ENCODE data around the gene SLC10A7. TPM values are rescaled to one million over a fixed set of nuclear protein-coding genes. Genes with fewer than 3 reads are reported as not detected.

The SLC10A7 gene
- total and polyA plus RNA-seq, 2 donors from 2014 or later, result 1.9 to 15.1 TPM

DNA sequence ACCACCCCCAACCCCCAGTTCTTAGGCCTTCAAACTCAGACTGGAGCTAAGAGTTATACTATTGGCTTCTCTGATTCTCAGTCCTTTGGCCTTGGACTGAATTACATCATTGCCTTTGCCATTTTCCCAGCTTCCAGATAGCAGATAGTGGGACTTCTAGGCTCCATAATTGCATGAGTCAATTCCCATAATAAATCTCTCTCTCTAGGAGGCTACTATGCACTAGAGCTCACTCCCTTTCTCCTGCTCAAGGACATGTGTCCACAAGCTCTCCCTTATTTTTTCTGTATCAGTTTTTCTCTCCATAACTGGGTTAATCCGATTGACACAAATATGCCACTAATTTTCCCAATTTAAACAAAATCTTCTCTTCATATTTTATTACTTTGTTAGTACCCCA is 204.0 kb downstream of the SLC10A7 start:
- no peak for FAIRE-seq
- TF ChIP-seq, protein P1, sequence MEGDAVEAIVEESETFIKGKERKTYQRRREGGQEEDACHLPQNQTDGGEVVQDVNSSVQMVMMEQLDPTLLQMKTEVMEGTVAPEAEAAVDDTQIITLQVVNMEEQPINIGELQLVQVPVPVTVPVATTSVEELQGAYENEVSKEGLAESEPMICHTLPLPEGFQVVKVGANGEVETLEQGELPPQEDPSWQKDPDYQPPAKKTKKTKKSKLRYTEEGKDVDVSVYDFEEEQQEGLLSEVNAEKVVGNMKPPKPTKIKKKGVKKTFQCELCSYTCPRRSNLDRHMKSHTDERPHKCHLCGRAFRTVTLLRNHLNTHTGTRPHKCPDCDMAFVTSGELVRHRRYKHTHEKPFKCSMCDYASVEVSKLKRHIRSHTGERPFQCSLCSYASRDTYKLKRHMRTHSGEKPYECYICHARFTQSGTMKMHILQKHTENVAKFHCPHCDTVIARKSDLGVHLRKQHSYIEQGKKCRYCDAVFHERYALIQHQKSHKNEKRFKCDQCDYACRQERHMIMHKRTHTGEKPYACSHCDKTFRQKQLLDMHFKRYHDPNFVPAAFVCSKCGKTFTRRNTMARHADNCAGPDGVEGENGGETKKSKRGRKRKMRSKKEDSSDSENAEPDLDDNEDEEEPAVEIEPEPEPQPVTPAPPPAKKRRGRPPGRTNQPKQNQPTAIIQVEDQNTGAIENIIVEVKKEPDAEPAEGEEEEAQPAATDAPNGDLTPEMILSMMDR (IDR thresholded peaks at IDR 0.05; ENCODE audit: borderline replicate concordance, extremely low read depth, insufficient read depth), result no peak
- no peak overlapping the region for H3K27ac ChIP-seq (ENCODE audit: low read depth in 2 of 2, low read length in 2 of 2)

DNA sequence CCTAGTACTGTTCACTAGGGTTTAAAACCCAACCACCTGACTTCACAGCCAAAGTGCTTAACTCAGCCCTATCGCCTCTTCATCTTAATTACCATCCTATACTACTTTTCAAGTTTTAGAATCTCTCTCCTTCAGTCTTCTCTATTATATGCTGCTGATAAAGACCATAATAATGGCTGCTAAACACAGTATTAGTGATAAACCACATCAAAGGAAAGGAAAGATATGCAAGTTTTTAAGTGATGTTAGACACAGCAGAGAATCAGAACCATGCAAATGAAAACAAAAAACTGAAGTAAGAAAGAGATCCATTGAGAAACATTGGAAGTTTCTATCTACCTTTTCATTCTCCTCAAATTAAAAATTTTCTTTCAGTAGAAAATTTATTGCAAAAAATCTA is 206.6 kb downstream of the SLC10A7 start:
- Histone ChIP-seq H3K36me3 (ENCODE audit: control insufficient read depth in 2 of 3, insufficient read depth in 3 of 3, low read length in 3 of 3) (no peaks in the 10 kb centered on the region), H3K27ac (ENCODE audit: low read depth in 2 of 2, low read length in 2 of 2) (no peak overlapping the region), H3K9me3 (ENCODE audit: control insufficient read depth in 2 of 3, insufficient read depth in 1 of 3, low read length in 3 of 3) (no peaks in the 10 kb centered on the region), H3K4me1 (ENCODE audit: control insufficient read depth in 2 of 3, insufficient read depth in 2 of 3, low read depth in 1 of 3, low read length in 3 of 3) (no peaks in the 10 kb centered on the region), H3K9ac (ENCODE audit: low read length in 3 of 3) (no peak overlapping the region), H3K4me3 (ENCODE audit: low read length in 3 of 3) (no peak overlapping the region), H3K27me3 (ENCODE audit: control insufficient read depth, insufficient read depth, low read length) (no peaks in the 10 kb centered on the region)
- FAIRE-seq, result no peak
- TF ChIP-seq, protein P1 (IDR thresholded peaks at IDR 0.05; ENCODE audit: borderline replicate concordance, extremely low read depth, insufficient read depth), result no peak
- intact Hi-C loops (cut with DNase I), result no loop called here
- DNase-seq, result no peak

More for the DNA sequence above, 204.0 kb downstream of the SLC10A7 start:
- intact Hi-C loops (cut with DNase I), result no loop called here
- Histone ChIP-seq H3K9me3 (ENCODE audit: control insufficient read depth in 2 of 3, insufficient read depth in 1 of 3, low read length in 3 of 3) (no peaks in the 10 kb centered on the region), H3K4me3 (ENCODE audit: low read length in 3 of 3) (no peak overlapping the region), H3K4me1 (ENCODE audit: control insufficient read depth in 2 of 3, insufficient read depth in 2 of 3, low read depth in 1 of 3, low read length in 3 of 3) (no peaks in the 10 kb centered on the region), H3K27me3 (ENCODE audit: control insufficient read depth, insufficient read depth, low read length) (no peaks in the 10 kb centered on the region), H3K9ac (ENCODE audit: low read length in 3 of 3) (no peak overlapping the region), H3K36me3 (ENCODE audit: control insufficient read depth in 2 of 3, insufficient read depth in 3 of 3, low read length in 3 of 3) (no peaks in the 10 kb centered on the region)
- no peak for DNase-seq

DNA sequence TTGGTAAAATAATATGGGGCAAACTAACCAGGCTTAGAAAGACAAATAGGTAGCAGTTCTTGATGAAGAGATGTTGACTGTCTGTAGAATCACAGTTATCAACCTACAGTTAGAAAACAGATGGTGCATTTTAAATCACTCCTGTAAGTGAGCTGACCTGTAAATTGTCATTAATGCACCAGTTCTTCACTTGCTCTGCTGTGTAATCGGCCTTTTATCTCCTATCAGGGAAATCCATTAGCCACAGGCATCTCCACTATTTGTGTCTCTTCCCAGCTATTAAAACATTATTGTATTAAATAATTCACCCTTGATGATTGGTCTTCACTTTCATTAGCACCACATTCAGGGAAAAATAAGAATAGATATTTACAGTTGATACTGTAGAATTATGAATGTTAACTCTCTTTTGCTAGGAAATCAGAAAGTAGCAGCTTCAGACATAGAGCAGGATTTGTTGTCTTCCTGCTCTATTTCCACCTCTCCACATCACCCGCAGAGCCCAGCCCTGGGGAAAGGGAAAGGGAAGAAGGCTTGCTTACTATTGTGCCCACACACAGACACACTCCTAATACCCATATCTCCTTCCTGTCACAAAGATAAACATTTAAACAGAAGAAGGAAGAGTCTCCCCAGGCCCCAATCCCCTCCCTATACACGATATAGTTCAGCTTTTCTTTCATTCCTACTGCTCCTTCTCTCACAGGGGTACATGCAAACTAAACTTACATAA is 210.3 kb downstream of the SLC10A7 start:
- H3K27ac ChIP-seq (ENCODE audit: low read depth in 2 of 2, low read length in 2 of 2), result no peak overlapping the region
- FAIRE-seq, result no peak
- TF ChIP-seq, protein P1 (IDR thresholded peaks at IDR 0.05; ENCODE audit: borderline replicate concordance, extremely low read depth, insufficient read depth), result no peak

More for the DNA sequence above, 210.3 kb downstream of the SLC10A7 start:
- Histone ChIP-seq H3K4me3 (ENCODE audit: low read length in 3 of 3) (no peak overlapping the region), H3K4me1 (ENCODE audit: control insufficient read depth in 2 of 3, insufficient read depth in 2 of 3, low read depth in 1 of 3, low read length in 3 of 3) (no peaks in the 10 kb centered on the region), H3K9ac (ENCODE audit: low read length in 3 of 3) (no peak overlapping the region), H3K9me3 (ENCODE audit: control insufficient read depth in 2 of 3, insufficient read depth in 1 of 3, low read length in 3 of 3) (no peaks in the 10 kb centered on the region), H3K27me3 (ENCODE audit: control insufficient read depth, insufficient read depth, low read length) (no peaks in the 10 kb centered on the region), H3K36me3 (ENCODE audit: control insufficient read depth in 2 of 3, insufficient read depth in 3 of 3, low read length in 3 of 3) (no peaks in the 10 kb centered on the region)
- intact Hi-C loops (cut with DNase I), result no loop called here
- no peak for DNase-seq
